HepG2 (cell line): ENCODE results near the gene COL4A2. TPM values are rescaled to one million over a fixed set of nuclear protein-coding genes. Genes with fewer than 3 reads are reported as not detected.

Experiments used
- ARNT2 ChIP-seq: sonication (generic); formaldehyde crosslinking; IDR thresholded peaks from 2 replicates; pipeline ENCODE4 v1.8.0; 2022; ENCODE audit warnings: mild to moderate bottlenecking, low read depth, missing genetic modification reagents, moderate library complexity
- CHD2 ChIP-seq: IDR thresholded peaks from 2 replicates; pipeline ENCODE4 v1.6.1; 2011; ENCODE audit warnings: low read depth, low read length, improper control_type of control experiment
- HCFC1 ChIP-seq: fragments of 150-350 bp; IDR thresholded peaks from 2 replicates; pipeline ENCODE4 v1.6.1; 2014; ENCODE audit warnings: low read depth, low read length
- KLF11 ChIP-seq: IDR thresholded peaks from 2 replicates; pipeline ENCODE4 v1.6.1; 2016; ENCODE audit warnings: missing compliant biosample characterization
- MAFF ChIP-seq: IDR thresholded peaks from 2 replicates; pipeline ENCODE4 v1.6.1; 2011; ENCODE audit warnings: low read depth, low read length, improper control_type of control experiment
- MAFK ChIP-seq, 2 experiments: IDR thresholded peaks in 1 of 2; conservative IDR thresholded peaks in 1 of 2; 2 replicates each; pipeline ENCODE4 v1.6.1; 2011; ENCODE audit warnings: improper control_type of control experiment in 2 of 2, low read length in 2 of 2
- RFX3 ChIP-seq: IDR thresholded peaks from 2 replicates; pipeline ENCODE4 v1.6.1; 2016; ENCODE audit warnings: missing biosample characterization, missing genetic modification reagents
- STAG1 ChIP-seq: sonication (generic); formaldehyde crosslinking; IDR thresholded peaks from 2 replicates; pipeline ENCODE4 v1.4.0; 2020; ENCODE audit warnings: missing genetic modification reagents
- TBX2 ChIP-seq: sonication (generic); formaldehyde crosslinking; IDR thresholded peaks from 2 replicates; pipeline ENCODE4 v1.5.0; 2020; ENCODE audit warnings: missing genetic modification reagents, mild to moderate bottlenecking, borderline replicate concordance
- ZBTB21 ChIP-seq: sonication (generic); formaldehyde crosslinking; IDR thresholded peaks from 2 replicates; pipeline ENCODE4 v1.4.0; 2020; ENCODE audit warnings: missing genetic modification reagents
- ZFP36L1 ChIP-seq: sonication (generic); formaldehyde crosslinking; IDR thresholded peaks from 2 replicates; pipeline ENCODE4 v1.8.0; 2022; ENCODE audit warnings: mild to moderate bottlenecking, missing genetic modification reagents, moderate library complexity
- ZNF180 ChIP-seq: sonication (generic); formaldehyde crosslinking; IDR thresholded peaks from 2 replicates; pipeline ENCODE4 v1.4.0; 2020; ENCODE audit warnings: low read depth, missing genetic modification reagents, borderline replicate concordance
- ZNF264 ChIP-seq: sonication (generic); formaldehyde crosslinking; IDR thresholded peaks from 2 replicates; pipeline ENCODE4 v1.4.0; 2020; ENCODE audit warnings: missing genetic modification reagents
- ZNF563 ChIP-seq: sonication (generic); formaldehyde crosslinking; IDR thresholded peaks from 2 replicates; pipeline ENCODE4 v1.8.0; 2022; ENCODE audit warnings: mild to moderate bottlenecking, moderate library complexity, missing genetic modification reagents
- ZNF577 ChIP-seq: sonication (generic); formaldehyde crosslinking; IDR thresholded peaks from 2 replicates; pipeline ENCODE4 v1.4.0; 2020; ENCODE audit warnings: mild to moderate bottlenecking, low read depth, missing genetic modification reagents, borderline replicate concordance
- ZNF781 ChIP-seq: sonication (generic); formaldehyde crosslinking; IDR thresholded peaks from 2 replicates; pipeline ENCODE4 v1.5.1; 2020; ENCODE audit warnings: borderline replicate concordance, mild to moderate bottlenecking, missing genetic modification reagents; ENCODE audit errors: not compliant biosample characterization
- polyA plus RNA-seq, 8 experiments: library from polyadenylated mRNA; depleted of rRNA in 3 of 8; stranded (reverse) in 7 of 8; unstranded in 1 of 8; fragments of >200 nt; fragmentation: Illumina TruSeq in 4 of 8; extraction: Trizol in 4 of 8; gene quantifications; 2 replicates each; pipeline versions ENCODE4 v1.2.1 to v1.2.3, GENCODE V29; 2011 to 2016; ENCODE audit warnings: low read depth in 4 of 8, missing spikeins in 1 of 8, mixed read lengths in 1 of 8; ENCODE audit not compliant: insufficient read depth in 1 of 8
- total RNA-seq, 5 experiments: library from RNA; depleted of rRNA; stranded (reverse); fragments of >200 nt; fragmentation: Illumina TruSeq; extraction: Trizol; gene quantifications; 2 replicates each; pipeline ENCODE4 v1.2.3, GENCODE V29; 2016; ENCODE audit warnings: low read depth in 1 of 5
- TF ChIP-seq, protein P1 (sequence below): sonication (generic); formaldehyde crosslinking; IDR thresholded peaks from 2 replicates; pipeline ENCODE4 v1.4.0; 2020; ENCODE audit warnings: missing genetic modification reagents
- TF ChIP-seq, protein P2 (sequence below): sonication (generic); formaldehyde crosslinking; IDR thresholded peaks from 2 replicates; pipeline ENCODE4 v1.5.0; 2020; ENCODE audit warnings: missing genetic modification reagents
- TF ChIP-seq, protein P3 (sequence below): sonication (generic); formaldehyde crosslinking; IDR thresholded peaks from 2 replicates; pipeline ENCODE4 v1.5.1; 2020; ENCODE audit warnings: missing genetic modification reagents, mild to moderate bottlenecking, borderline replicate concordance
- TF ChIP-seq, protein P4 (sequence below): sonication (generic); formaldehyde crosslinking; IDR thresholded peaks from 2 replicates; pipeline ENCODE4 v1.5.0; 2020; ENCODE audit warnings: mild to moderate bottlenecking, missing genetic modification reagents, moderate library complexity

Gene COL4A2
- total and polyA plus RNA-seq, 2 of the 13 experiments (the other 11 are each of a cell fraction or from before 2014, with no cell fraction given), result 0.22 to 1.9 TPM

DNA sequence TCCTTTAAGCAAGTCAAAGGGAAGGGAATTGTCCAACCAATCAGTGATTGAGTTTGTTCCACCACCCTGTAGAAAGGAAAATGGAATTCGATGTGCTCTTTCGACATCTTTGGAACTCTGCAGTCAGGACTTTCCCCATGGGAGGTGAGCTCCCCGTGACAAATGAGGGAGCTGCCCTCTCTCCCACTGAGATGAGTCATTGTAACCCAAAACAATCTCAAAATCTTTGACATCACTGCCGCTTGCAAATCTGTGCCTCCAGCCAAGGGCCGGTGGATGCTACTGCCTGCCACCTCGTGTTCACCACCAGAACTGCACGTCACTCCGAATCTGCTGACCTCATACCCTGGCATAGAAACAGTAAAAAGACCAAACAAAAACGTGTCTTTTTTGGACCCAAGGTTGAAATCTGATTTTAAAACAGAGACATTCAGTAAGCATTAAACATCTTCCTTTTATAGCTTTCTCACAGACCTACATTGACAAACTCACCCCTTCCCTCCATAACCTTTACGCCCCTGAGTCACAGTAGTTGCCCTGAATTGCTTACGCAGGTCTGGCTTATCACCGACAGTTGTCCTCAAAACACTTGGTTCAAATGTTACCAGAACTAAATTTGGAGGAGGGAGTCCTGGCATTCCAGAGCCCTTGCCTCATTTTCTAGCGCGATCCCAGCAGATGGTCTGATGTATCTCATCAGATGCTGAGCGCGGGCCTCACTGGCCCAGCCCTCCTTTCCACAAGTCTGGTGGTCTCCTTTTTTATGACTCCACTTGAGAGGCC is 105.2 kb downstream of the COL4A2 start (continued):
- peak; percentile 64; the same call in 1 of the 2 replicates for TF ChIP-seq MAFF
- TF ChIP-seq ZBTB21 (CRISPR knock-in tag), result peak; percentile 18; the same call in 1 of the 2 replicates
- TF ChIP-seq ZNF577 (CRISPR knock-in tag), result no peak
- TF ChIP-seq ZFP36L1, result no peak
- TF ChIP-seq KLF11 (CRISPR knock-in tag), result no peak
- peak; percentile 59 for TF ChIP-seq STAG1 (CRISPR knock-in tag)
- no peak for TF ChIP-seq ARNT2
- no peak for TF ChIP-seq ZNF781 (CRISPR knock-in tag)
- TF ChIP-seq CHD2, result no peak
- TF ChIP-seq HCFC1, result no peak
- TF ChIP-seq, protein P1, sequence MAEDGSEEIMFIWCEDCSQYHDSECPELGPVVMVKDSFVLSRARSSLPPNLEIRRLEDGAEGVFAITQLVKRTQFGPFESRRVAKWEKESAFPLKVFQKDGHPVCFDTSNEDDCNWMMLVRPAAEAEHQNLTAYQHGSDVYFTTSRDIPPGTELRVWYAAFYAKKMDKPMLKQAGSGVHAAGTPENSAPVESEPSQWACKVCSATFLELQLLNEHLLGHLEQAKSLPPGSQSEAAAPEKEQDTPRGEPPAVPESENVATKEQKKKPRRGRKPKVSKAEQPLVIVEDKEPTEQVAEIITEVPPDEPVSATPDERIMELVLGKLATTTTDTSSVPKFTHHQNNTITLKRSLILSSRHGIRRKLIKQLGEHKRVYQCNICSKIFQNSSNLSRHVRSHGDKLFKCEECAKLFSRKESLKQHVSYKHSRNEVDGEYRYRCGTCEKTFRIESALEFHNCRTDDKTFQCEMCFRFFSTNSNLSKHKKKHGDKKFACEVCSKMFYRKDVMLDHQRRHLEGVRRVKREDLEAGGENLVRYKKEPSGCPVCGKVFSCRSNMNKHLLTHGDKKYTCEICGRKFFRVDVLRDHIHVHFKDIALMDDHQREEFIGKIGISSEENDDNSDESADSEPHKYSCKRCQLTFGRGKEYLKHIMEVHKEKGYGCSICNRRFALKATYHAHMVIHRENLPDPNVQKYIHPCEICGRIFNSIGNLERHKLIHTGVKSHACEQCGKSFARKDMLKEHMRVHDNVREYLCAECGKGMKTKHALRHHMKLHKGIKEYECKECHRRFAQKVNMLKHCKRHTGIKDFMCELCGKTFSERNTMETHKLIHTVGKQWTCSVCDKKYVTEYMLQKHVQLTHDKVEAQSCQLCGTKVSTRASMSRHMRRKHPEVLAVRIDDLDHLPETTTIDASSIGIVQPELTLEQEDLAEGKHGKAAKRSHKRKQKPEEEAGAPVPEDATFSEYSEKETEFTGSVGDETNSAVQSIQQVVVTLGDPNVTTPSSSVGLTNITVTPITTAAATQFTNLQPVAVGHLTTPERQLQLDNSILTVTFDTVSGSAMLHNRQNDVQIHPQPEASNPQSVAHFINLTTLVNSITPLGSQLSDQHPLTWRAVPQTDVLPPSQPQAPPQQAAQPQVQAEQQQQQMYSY (CRISPR knock-in tag), result no peak
- TF ChIP-seq ZNF264, result no peak
- TF ChIP-seq, protein P2, sequence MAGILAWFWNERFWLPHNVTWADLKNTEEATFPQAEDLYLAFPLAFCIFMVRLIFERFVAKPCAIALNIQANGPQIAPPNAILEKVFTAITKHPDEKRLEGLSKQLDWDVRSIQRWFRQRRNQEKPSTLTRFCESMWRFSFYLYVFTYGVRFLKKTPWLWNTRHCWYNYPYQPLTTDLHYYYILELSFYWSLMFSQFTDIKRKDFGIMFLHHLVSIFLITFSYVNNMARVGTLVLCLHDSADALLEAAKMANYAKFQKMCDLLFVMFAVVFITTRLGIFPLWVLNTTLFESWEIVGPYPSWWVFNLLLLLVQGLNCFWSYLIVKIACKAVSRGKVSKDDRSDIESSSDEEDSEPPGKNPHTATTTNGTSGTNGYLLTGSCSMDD (CRISPR knock-in tag), result no peak
- TF ChIP-seq ZNF180, result no peak
- no peak for TF ChIP-seq TBX2 (CRISPR knock-in tag)
- no peak for TF ChIP-seq ZNF563
- no peak for TF ChIP-seq RFX3 (CRISPR knock-in tag)
- TF ChIP-seq, protein P3, sequence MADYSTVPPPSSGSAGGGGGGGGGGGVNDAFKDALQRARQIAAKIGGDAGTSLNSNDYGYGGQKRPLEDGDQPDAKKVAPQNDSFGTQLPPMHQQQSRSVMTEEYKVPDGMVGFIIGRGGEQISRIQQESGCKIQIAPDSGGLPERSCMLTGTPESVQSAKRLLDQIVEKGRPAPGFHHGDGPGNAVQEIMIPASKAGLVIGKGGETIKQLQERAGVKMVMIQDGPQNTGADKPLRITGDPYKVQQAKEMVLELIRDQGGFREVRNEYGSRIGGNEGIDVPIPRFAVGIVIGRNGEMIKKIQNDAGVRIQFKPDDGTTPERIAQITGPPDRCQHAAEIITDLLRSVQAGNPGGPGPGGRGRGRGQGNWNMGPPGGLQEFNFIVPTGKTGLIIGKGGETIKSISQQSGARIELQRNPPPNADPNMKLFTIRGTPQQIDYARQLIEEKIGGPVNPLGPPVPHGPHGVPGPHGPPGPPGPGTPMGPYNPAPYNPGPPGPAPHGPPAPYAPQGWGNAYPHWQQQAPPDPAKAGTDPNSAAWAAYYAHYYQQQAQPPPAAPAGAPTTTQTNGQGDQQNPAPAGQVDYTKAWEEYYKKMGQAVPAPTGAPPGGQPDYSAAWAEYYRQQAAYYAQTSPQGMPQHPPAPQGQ (CRISPR knock-in tag), result no peak
- TF ChIP-seq MAFK (conservative IDR thresholded peaks at IDR 0.05 in 1 of 2, IDR thresholded peaks at IDR 0.05 in 1 of 2; ENCODE audit: low read length in 2 of 2), result peak; percentile 48 to 66
- TF ChIP-seq, protein P4, sequence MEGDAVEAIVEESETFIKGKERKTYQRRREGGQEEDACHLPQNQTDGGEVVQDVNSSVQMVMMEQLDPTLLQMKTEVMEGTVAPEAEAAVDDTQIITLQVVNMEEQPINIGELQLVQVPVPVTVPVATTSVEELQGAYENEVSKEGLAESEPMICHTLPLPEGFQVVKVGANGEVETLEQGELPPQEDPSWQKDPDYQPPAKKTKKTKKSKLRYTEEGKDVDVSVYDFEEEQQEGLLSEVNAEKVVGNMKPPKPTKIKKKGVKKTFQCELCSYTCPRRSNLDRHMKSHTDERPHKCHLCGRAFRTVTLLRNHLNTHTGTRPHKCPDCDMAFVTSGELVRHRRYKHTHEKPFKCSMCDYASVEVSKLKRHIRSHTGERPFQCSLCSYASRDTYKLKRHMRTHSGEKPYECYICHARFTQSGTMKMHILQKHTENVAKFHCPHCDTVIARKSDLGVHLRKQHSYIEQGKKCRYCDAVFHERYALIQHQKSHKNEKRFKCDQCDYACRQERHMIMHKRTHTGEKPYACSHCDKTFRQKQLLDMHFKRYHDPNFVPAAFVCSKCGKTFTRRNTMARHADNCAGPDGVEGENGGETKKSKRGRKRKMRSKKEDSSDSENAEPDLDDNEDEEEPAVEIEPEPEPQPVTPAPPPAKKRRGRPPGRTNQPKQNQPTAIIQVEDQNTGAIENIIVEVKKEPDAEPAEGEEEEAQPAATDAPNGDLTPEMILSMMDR, result peak; percentile 78
